Upper lobe of right lung (tissue), 1 donor: Measurements from ENCODE around the gene ILKAP. TPM values are rescaled to one million over a fixed set of nuclear protein-coding genes. Genes with fewer than 3 reads are reported as not detected.

ENCODE experiments used
- ATAC-seq: fragments of 200-7000 bp; cut with Tn5 transposase; one replicate; pipeline ENCODE4 v1.9.1; 2020; ENCODE audit warnings: mild to moderate bottlenecking, moderate library complexity
- DNase-seq: peaks from one replicate; pipeline ENCODE4 v3.0.0-alpha.2; 2020
- H3K27ac ChIP-seq: fragments of 200-600 bp; one replicate; pipeline ENCODE4 v1.8.0; 2022
- H3K27me3 ChIP-seq: fragments of 200-600 bp; one replicate; pipeline ENCODE4 v1.8.0; 2022; ENCODE audit warnings: mild to moderate bottlenecking
- H3K36me3 ChIP-seq: fragments of 200-600 bp; one replicate; pipeline ENCODE4 v1.8.0; 2022
- H3K4me1 ChIP-seq: fragments of 200-600 bp; one replicate; pipeline ENCODE4 v1.8.0; 2022
- H3K4me3 ChIP-seq: fragments of 200-600 bp; one replicate; pipeline ENCODE4 v1.8.0; 2022; ENCODE audit warnings: mild to moderate bottlenecking
- H3K9me3 ChIP-seq: fragments of 200-600 bp; one replicate; pipeline ENCODE4 v1.8.0; 2022
- CTCF ChIP-seq: fragments of 200-600 bp; IDR thresholded peaks from one replicate; pipeline ENCODE4 v1.8.0; 2022; ENCODE audit warnings: antibody characterized with exemption
- intact Hi-C: fragments of 100-400 bp; cut with DNase I; formaldehyde crosslinking; loops from one replicate; pipeline ENCODE4 v1.11.0; 2022
- total RNA-seq: library from RNA; stranded (reverse); fragmentation: NEBNext Ultra II Directional; extraction: Animal tissue kit (Norgen Biotek cat#: 25700); gene quantifications from one replicate; pipeline ENCODE4 v1.2.1, GENCODE V29; 2021
- donor health status: DM: no; HTN: yes; CAD: no; lungs with severe emphysema.

The ILKAP gene
- total RNA-seq, 1 donor from 2014 or later: 47.2 TPM

- Histone ChIP-seq H3K4me1 (peaks cover 5% of the 10 kb centered on the region), H3K36me3 (no peaks in the 10 kb centered on the region), H3K27ac (no peak overlapping the region), H3K4me3 (peak overlapping the region; percentile 8), H3K27me3 (peaks cover 56% of the 10 kb centered on the region), H3K9me3 (no peaks in the 10 kb centered on the region)
- no peak for TF ChIP-seq CTCF
- peak; percentile 70 for DNase-seq
- ATAC-seq: peak; percentile 15
- intact Hi-C loops: no loop called here
Observed at GRCh38 chr2:238159071-238159539, 44.4 kb downstream of the ILKAP start.

GRCh38 chr2:238158509-238159070 is 44.9 kb downstream of the ILKAP start, which contains the start of gene ERFE:
Gene ERFE (plus strand): TSS chr2:238158970. CDS start chr2:238159008, 38 bp downstream.
- DNase-seq (peak; percentile 69), ATAC-seq (peak; percentile 69)
- Histone ChIP-seq H3K9me3 (no peaks in the 10 kb centered on the region), H3K27me3 (peaks cover 51% of the 10 kb centered on the region), H3K27ac (no peak within 1 kb of the TSS), H3K36me3 (no peaks in the 10 kb centered on the region), H3K4me1 (peaks cover 5% of the 10 kb centered on the region), H3K4me3 (peak within 1 kb of the TSS; percentile 8)
- TF ChIP-seq CTCF: peak; percentile 38
- intact Hi-C loops: no loop called here

GRCh38 chr2:238158018-238158508 is 45.4 kb downstream of the ILKAP start:
- Histone ChIP-seq H3K36me3 (no peaks in the 10 kb centered on the region), H3K4me3 (no peak overlapping the region), H3K9me3 (no peaks in the 10 kb centered on the region), H3K27ac (no peak overlapping the region), H3K27me3 (peaks cover 46% of the 10 kb centered on the region), H3K4me1 (peaks cover 5% of the 10 kb centered on the region)
- intact Hi-C loops: no loop called here
- ATAC-seq (no peak), DNase-seq (no peak)
- TF ChIP-seq CTCF: no peak

- DNase-seq (peak; percentile 53), ATAC-seq (no peak)
- Histone ChIP-seq H3K4me1 (peaks cover 5% of the 10 kb centered on the region), H3K36me3 (no peaks in the 10 kb centered on the region), H3K27ac (no peak overlapping the region), H3K4me3 (no peak overlapping the region), H3K27me3 (peaks cover 41% of the 10 kb centered on the region), H3K9me3 (no peaks in the 10 kb centered on the region)
- no peak for TF ChIP-seq CTCF
- intact Hi-C loops: no loop called here
Observed at GRCh38 chr2:238157506-238158017, 45.9 kb downstream of the ILKAP start.

GRCh38 chr2:238155761-238156694 is 47.5 kb downstream of the ILKAP start:
- no peak for ATAC-seq
- TF ChIP-seq CTCF: no peak
- Histone ChIP-seq H3K9me3 (no peaks in the 10 kb centered on the region), H3K4me1 (peaks cover 5% of the 10 kb centered on the region), H3K27ac (no peak overlapping the region), H3K36me3 (no peaks in the 10 kb centered on the region), H3K4me3 (no peak overlapping the region), H3K27me3 (peaks cover 27% of the 10 kb centered on the region)
- intact Hi-C loops: no loop called here
- no peak for DNase-seq
